GM21825 (cell line): ENCODE measurements around the gene GALNT1.

ENCODE experiments used
- ATAC-seq: cut with Tn5 transposase; IDR thresholded peaks from one replicate; pipeline ENCODE4 v1.9.1; 2021; ENCODE audit warnings: mild to moderate bottlenecking, moderate library complexity; ENCODE audit not compliant: unreplicated experiment

GALNT1 gene

DNA sequence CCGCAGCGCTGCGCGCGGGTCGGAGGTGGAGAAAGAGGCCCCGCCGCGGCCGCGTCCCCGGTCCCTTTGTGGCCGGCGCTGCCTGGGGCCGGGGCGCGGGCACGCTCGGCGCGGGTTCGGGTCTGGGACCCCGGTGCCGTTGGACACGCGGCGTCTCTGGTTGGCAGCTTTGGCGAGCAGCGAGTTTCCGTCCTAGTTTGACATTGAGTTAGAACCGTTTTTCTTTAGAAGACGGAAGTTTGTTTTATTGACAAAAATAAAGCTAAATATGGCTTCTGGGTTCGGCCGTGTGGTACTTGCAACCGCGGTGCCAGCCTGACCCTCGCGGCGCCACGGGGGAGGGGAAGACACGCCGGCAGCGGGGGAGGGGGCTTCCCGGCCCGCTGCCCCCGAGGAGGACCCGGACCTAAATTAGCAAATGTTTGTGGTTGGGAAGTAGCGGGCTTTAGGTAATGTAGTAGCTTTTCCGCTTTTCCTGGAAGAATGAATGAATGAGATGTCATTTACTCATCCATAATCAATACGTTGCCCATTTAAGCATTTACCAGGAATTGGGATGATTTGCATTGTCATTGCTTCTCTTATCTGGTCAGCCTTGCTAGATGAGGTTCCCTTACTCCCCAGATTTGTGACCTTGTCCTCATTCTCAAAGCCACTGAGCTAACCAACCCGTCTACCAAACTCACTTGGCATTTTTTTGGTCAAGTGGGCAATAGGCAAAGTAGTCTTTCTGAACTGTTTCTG is 530 bp downstream of the GALNT1 start:
- no peak for ATAC-seq

GRCh38 chr18:35582899-35583558 is 1.5 kb downstream of the GALNT1 start:
- ATAC-seq: no peak

GRCh38 chr18:35584735-35585134 is 3.2 kb downstream of the GALNT1 start:
- no peak for ATAC-seq

GRCh38 chr18:35585608-35586007 is 4.1 kb downstream of the GALNT1 start:
- no peak for ATAC-seq

- no peak for ATAC-seq
These were observed 6.6 kb downstream of the GALNT1 start for GRCh38 chr18:35588122-35588521.

DNA sequence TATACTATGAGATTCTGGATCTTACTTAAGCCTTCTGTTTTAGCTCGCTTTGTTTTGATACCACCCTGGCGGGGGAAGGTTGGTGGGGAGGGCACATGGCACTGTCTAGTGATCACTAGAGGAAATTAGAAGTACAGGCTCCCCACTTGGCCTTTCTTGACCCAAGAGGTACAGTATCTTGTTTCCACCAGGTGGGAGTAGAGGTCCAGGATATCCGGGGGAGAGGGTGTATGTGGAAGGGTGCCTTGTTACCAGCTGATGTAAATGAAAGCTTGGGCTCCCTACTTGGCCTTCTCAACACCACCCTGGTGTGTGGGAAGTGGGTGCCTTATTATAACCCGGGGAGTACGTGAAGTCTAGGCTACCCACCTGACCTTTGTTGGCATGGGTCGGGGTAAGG is 7.5 kb downstream of the GALNT1 start:
- no peak for ATAC-seq

GRCh38 chr18:35589546-35589945 is 8.0 kb downstream of the GALNT1 start:
- no peak for ATAC-seq

DNA sequence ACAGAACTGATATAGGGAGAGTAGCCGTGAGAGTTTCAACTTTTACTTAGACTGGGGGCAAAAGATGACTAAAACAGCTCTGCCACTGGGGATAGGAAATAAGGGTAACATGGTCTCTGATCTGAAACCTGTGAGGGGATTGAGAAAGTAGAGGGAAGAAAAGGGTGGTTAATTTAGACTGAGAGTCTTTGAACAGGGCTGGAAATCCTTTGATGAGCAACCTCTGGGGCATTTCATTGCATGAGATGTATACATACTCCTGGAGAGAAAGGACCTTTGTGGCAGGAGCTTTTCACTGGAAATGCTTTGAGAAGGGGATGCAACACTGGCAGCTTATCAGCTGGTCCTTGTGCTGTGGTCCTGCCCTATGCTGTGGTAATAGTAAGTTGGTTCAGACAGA is 9.4 kb downstream of the GALNT1 start:
- ATAC-seq: no peak

- peak; percentile 97 for ATAC-seq
These were observed 10.8 kb downstream of the GALNT1 start for GRCh38 chr18:35592298-35592697.

- no peak for ATAC-seq
These were observed 12.3 kb downstream of the GALNT1 start for GRCh38 chr18:35593859-35594258.

DNA sequence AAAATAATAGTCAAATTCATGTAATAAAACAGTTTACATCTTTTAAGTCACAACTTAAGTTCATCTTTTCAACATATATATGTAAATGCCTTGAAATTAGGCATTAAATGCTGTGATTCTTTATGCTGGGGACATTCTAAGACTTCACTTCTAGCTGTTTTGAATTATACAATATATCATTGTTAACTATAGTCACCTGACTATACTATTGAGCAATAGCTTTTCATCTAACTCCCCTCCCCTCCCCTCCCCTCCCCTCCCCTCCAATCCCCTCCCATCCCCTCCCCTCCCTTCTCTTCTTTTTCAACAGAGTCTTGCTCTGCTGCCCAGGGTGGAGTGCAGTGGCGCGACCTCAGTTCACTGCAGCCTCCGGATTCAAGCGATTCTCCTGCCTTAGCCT is 16.2 kb downstream of the GALNT1 start:
- ATAC-seq: no peak

DNA sequence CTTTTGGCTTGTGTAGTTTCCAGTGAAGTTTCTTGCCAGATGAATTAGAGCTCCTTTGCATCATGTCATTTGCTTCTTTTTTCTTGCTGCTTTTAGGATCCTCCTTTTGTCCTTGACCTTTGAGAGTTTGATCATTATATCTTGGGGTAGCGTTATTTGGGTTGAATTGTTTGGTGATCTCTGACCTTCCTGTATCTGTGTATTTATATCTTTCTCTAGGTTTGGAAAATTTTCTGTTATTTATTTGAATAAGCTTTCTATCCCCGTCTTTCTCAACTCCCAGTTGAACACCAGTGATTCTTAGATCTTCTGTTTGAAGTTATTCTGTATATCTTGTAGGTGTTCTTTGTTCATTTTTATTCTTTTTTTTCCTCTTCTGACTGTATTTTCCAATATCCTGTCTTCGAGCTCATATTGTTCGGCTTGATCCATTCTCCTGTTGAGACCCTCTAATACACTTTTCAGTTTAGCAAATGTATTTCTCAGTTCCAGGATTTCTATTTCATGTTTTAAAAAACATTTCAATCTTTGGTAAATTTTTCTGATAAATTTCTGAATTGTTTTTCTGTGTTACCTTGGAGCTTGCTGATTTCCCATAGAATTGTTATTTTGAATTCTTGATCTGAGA is 20.8 kb downstream of the GALNT1 start:
- no peak for ATAC-seq

DNA sequence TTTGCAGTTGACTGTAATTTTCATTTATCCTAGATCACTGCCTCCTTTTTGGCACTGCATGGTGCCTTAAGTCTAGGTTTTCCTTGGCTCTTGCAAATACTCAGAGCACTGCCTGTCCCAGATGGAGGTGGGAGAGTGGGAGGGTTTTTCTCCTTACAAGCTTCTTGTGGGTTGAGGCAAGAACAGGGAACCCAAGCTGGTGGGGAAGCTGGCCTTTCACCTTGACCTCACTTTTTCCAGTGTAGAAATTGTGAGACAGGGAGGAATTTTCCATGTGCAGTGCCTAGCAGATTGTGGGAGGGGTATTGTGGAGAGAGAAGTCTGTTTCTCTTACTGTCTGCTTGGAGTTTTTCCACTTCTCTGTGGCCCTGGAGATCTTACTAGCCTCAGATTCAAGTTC is 21.5 kb downstream of the GALNT1 start:
- no peak for ATAC-seq

DNA sequence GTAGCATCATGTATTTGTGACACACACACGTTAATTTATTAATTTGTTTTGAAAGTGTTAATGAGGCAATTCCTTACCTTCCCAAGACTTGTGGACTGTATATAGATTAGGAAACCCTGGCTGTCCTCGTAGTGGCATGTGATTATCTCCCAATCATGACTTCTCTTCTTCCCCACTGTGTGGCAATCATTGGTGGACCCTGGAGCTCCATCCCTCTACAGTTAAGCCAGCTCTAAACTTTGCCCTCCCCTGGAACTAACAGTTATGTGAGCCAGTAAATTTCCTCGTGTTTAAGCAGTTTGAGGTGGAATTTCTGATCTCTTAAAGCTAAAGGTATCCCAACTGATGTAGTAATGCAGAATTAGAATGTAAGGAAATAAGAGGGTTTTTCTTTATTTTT is 22.0 kb downstream of the GALNT1 start:
- no peak for ATAC-seq

GRCh38 chr18:35604369-35604768 is 22.8 kb downstream of the GALNT1 start:
- ATAC-seq: no peak

DNA sequence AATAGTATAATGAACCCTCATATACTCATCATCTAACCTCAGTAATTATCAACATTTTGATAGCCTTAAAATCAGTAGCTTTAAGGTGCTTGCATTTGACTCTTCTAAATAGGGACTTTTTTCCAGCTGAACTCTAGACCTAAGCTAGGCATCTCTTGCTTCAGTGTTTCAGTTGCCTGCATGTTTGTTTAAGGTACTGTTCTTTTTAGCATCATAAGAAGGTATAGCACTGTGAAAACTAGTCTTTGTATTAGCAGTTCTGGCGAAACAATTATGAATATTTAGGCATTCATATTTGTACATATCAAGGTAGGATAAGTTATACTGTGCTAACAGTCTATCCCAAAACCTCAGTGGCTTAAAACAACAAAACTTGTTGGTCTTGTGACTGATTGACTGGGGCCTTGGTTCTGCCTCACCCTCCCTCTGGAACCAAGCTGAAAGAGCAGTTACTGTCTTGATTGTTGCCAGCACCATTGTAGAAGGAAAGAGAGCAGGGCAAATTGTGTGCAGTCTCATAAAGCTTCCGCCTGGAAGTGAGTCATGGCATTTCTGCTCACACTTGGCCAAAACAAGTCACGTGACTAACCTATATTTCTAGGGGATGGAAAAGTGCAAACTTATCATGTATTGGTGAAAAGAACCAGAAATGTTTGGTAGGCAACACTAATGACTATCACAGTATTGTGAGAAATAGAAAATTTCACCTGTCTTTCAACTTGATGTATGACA is 24.3 kb downstream of the GALNT1 start:
- ATAC-seq: no peak

- no peak for ATAC-seq
These were observed 27.7 kb downstream of the GALNT1 start for GRCh38 chr18:35609236-35609635.

- no peak for ATAC-seq
These were observed 28.5 kb downstream of the GALNT1 start for GRCh38 chr18:35610089-35610488.

DNA sequence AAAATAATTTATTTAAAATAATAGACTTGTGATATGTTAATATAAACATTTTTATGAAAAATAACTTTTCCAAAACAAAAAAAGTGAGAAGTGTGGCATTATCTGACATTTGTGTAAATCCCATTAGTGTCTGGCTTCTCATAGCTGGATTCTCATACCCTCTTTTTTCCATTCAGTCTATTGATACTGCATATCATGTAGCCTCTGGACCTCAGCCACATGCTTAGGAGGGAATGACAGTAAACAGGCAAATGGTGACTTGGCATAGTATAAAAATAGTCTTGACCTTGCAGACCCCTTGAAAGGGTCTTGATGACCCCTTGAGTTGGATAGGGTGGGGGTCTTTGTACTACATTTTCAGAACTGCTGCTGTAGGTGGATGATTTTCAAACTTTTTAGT is 29.2 kb downstream of the GALNT1 start:
- ATAC-seq: no peak

DNA sequence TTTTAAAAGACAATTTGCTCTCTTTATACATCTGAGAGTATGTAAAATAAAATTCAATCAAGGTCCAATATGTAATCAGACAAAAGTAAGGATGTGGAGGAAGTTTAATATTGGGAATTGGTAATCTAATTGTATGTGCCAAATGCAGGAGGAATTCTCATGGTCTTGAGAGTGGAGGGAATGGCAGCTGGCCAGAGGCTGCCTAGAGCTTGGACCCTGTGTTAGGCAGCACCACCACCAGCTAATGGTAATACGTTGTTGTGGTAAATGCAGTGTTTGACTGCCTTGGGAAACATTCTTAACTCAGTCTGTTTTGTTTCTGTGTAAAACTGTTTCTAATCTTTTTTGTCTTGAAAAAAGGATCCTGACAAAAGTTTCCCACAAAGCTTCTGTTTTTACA is 30.0 kb downstream of the GALNT1 start:
- ATAC-seq: no peak

- ATAC-seq: no peak
These were observed 34.5 kb downstream of the GALNT1 start for GRCh38 chr18:35616074-35616473.
